Vagina (tissue), 2 donors: ENCODE data around the gene RTF2.

Experiments
- POLR2A ChIP-seq, 2 donors: fragments of 450-650 bp; IDR thresholded peaks; one replicate each; pipeline ENCODE4 v1.6.1; 2017; ENCODE audit warnings: antibody characterized with exemption in 2 of 2, mild to moderate bottlenecking in 2 of 2, moderate library complexity in 2 of 2
- POLR2AphosphoS5 ChIP-seq, 2 donors: sonication (generic); formaldehyde crosslinking; IDR thresholded peaks; one replicate each; pipeline ENCODE4 v1.9.0; 2017; ENCODE audit warnings: antibody characterized with exemption in 2 of 2, mild to moderate bottlenecking in 2 of 2, low read depth in 1 of 2; ENCODE audit not compliant: insufficient read depth in 1 of 2
- TF ChIP-seq, protein P1 (sequence below), 3 experiments: fragments of 450-650 bp in 2 of 3; fragments of 200-600 bp in 1 of 3; sonication (generic) in 1 of 3; IDR thresholded peaks; one replicate each; pipeline ENCODE4 v1.5.1; 2017 to 2019; ENCODE audit warnings: antibody characterized with exemption in 3 of 3, mild to moderate bottlenecking in 2 of 3, moderate library complexity in 2 of 3

GRCh38 chr20:56422076-56422823 is 46.2 kb upstream of the RTF2 start:
- TF ChIP-seq POLR2A (IDR thresholded peaks at IDR 0.05), result no peak
- TF ChIP-seq, protein P1, sequence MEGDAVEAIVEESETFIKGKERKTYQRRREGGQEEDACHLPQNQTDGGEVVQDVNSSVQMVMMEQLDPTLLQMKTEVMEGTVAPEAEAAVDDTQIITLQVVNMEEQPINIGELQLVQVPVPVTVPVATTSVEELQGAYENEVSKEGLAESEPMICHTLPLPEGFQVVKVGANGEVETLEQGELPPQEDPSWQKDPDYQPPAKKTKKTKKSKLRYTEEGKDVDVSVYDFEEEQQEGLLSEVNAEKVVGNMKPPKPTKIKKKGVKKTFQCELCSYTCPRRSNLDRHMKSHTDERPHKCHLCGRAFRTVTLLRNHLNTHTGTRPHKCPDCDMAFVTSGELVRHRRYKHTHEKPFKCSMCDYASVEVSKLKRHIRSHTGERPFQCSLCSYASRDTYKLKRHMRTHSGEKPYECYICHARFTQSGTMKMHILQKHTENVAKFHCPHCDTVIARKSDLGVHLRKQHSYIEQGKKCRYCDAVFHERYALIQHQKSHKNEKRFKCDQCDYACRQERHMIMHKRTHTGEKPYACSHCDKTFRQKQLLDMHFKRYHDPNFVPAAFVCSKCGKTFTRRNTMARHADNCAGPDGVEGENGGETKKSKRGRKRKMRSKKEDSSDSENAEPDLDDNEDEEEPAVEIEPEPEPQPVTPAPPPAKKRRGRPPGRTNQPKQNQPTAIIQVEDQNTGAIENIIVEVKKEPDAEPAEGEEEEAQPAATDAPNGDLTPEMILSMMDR (IDR thresholded peaks at IDR 0.05), result no peak
- TF ChIP-seq POLR2AphosphoS5 (IDR thresholded peaks at IDR 0.05; ENCODE audit: insufficient read depth in 1 of 2, low read depth in 1 of 2), result no peak
